Ectodermal cell (in vitro differentiated cells): Measurements from ENCODE around the gene TSNAXIP1.
"Not testable (repeated sequence)": the region's sequence is repeated elsewhere in the genome, so short reads cannot be mapped to it uniquely, and the experiment has no call there.

Experiments used
- H3K27ac ChIP-seq: 2 replicates; pipeline ENCODE4 v1.7.0; 2013; ENCODE audit warnings: mild to moderate bottlenecking, low read depth, low read length; ENCODE audit not compliant: insufficient read depth, poor library complexity, severe bottlenecking
- H3K27me3 ChIP-seq: 2 replicates; pipeline ENCODE4 v1.7.0; 2013; ENCODE audit warnings: mild to moderate bottlenecking, low read length; ENCODE audit not compliant: insufficient read depth, control insufficient read depth, poor library complexity, severe bottlenecking
- H3K36me3 ChIP-seq: one replicate; pipeline ENCODE4 v1.7.0; 2013; ENCODE audit warnings: low read length; ENCODE audit not compliant: control insufficient read depth, insufficient read depth
- H3K4me1 ChIP-seq: one replicate; pipeline ENCODE4 v1.7.0; 2013; ENCODE audit warnings: low read length; ENCODE audit not compliant: control insufficient read depth, insufficient read depth
- H3K4me3 ChIP-seq: 2 replicates; pipeline ENCODE4 v1.7.0; 2013; ENCODE audit warnings: low read depth, low read length, control low read depth; ENCODE audit not compliant: insufficient read depth
- H3K9me3 ChIP-seq: 2 replicates; pipeline ENCODE4 v1.7.0; 2013; ENCODE audit warnings: mild to moderate bottlenecking, low read length, moderate library complexity; ENCODE audit not compliant: control insufficient read depth
- WGBS, 2 experiments: methylation state at CpG; one replicate each; pipeline ENCODE4 v1.1.7; 2013; ENCODE audit warnings: missing lambda C conversion rate in 2 of 2; 5-methylcytosine and 5-hydroxymethylcytosine counted together

TSNAXIP1 gene

GRCh38 chr16:67858500-67858899 is 51.8 kb downstream of the TSNAXIP1 start:
- H3K4me3 ChIP-seq = no peak overlapping the region
- no peaks in the 10 kb centered on the region for H3K36me3 ChIP-seq
- no peaks in the 10 kb centered on the region for H3K4me1 ChIP-seq
- H3K27me3 ChIP-seq = no peaks in the 10 kb centered on the region
- H3K27ac ChIP-seq = no peak overlapping the region
- WGBS, 2 experiments = 90 to 92% methylated on average over 4 of the region's 4 CpGs
- H3K9me3 ChIP-seq = no peaks in the 10 kb centered on the region

- H3K36me3 ChIP-seq = no peaks in the 10 kb centered on the region
- H3K9me3 ChIP-seq = no peaks in the 10 kb centered on the region
- H3K27me3 ChIP-seq = no peaks in the 10 kb centered on the region
- no peak overlapping the region for H3K4me3 ChIP-seq
- no peaks in the 10 kb centered on the region for H3K4me1 ChIP-seq
- WGBS, 2 experiments = 95 to 97% methylated on average over 8 of the region's 8 CpGs
- H3K27ac ChIP-seq = no peak overlapping the region
Observed at GRCh38 chr16:67860589-67861398, 54.1 kb downstream of the TSNAXIP1 start.

- Histone ChIP-seq H3K4me3 (no peak overlapping the region), H3K4me1 (no peaks in the 10 kb centered on the region), H3K27ac (no peak overlapping the region), H3K9me3 (no peaks in the 10 kb centered on the region), H3K36me3 (peaks cover 3% of the 10 kb centered on the region), H3K27me3 (no peaks in the 10 kb centered on the region)
- 93 to 94% methylated on average over 6 of the region's 6 CpGs for WGBS, 2 experiments
Observed at GRCh38 chr16:67861877-67862276, 55.2 kb downstream of the TSNAXIP1 start.

- no peak overlapping the region for H3K27ac ChIP-seq
- WGBS, 2 experiments = 85 to 88% methylated on average over 11 of the region's 11 CpGs
- peaks cover 12% of the 10 kb centered on the region for H3K36me3 ChIP-seq
Observed at GRCh38 chr16:67862623-67863583, 56.2 kb downstream of the TSNAXIP1 start.

GRCh38 chr16:67864044-67864443 is 57.4 kb downstream of the TSNAXIP1 start:
- H3K27me3 ChIP-seq, H3K4me3 ChIP-seq, H3K4me1 ChIP-seq, H3K9me3 ChIP-seq, H3K27ac ChIP-seq: not testable (repeated sequence)
- WGBS, 2 experiments = 92 to 93% methylated on average over 6 of the region's 6 CpGs
- peaks cover 21% of the 10 kb centered on the region for H3K36me3 ChIP-seq

More at GRCh38 chr16:67862623-67863583, 56.2 kb downstream of the TSNAXIP1 start:
- Histone ChIP-seq H3K9me3 (no peaks in the 10 kb centered on the region), H3K27me3 (no peaks in the 10 kb centered on the region), H3K4me1 (no peaks in the 10 kb centered on the region), H3K4me3 (no peak overlapping the region)

- H3K27ac ChIP-seq = no peak overlapping the region
- no peaks in the 10 kb centered on the region for H3K9me3 ChIP-seq
- H3K27me3 ChIP-seq = no peaks in the 10 kb centered on the region
- no peaks in the 10 kb centered on the region for H3K4me1 ChIP-seq
- 73 to 86% methylated on average over 2 of the region's 2 CpGs for WGBS, 2 experiments
- H3K4me3 ChIP-seq = no peak overlapping the region
- H3K36me3 ChIP-seq = peaks cover 21% of the 10 kb centered on the region
Observed at GRCh38 chr16:67864594-67864993, 57.9 kb downstream of the TSNAXIP1 start.

- peaks cover 21% of the 10 kb centered on the region for H3K36me3 ChIP-seq
- no peaks in the 10 kb centered on the region for H3K27me3 ChIP-seq
- H3K9me3 ChIP-seq = no peaks in the 10 kb centered on the region
- 91 to 92% methylated on average over 2 of the region's 2 CpGs for WGBS, 2 experiments
- H3K27ac ChIP-seq = no peak overlapping the region
- no peaks in the 10 kb centered on the region for H3K4me1 ChIP-seq
- no peak overlapping the region for H3K4me3 ChIP-seq
Observed at GRCh38 chr16:67865318-67865717, 58.6 kb downstream of the TSNAXIP1 start.

- Histone ChIP-seq H3K27ac (no peak overlapping the region), H3K36me3 (peaks cover 21% of the 10 kb centered on the region), H3K27me3 (no peaks in the 10 kb centered on the region), H3K4me1 (no peaks in the 10 kb centered on the region), H3K9me3 (no peaks in the 10 kb centered on the region), H3K4me3 (no peak overlapping the region)
- WGBS, 2 experiments = 97 to 98% methylated on average over 6 of the region's 6 CpGs
Observed at GRCh38 chr16:67868290-67868689, 61.6 kb downstream of the TSNAXIP1 start.

- no peaks in the 10 kb centered on the region for H3K9me3 ChIP-seq
- H3K36me3 ChIP-seq = peaks cover 21% of the 10 kb centered on the region
- WGBS, 2 experiments = 92% methylated on average over 7 of the region's 7 CpGs
Observed at GRCh38 chr16:67869653-67870052, 63.0 kb downstream of the TSNAXIP1 start.

GRCh38 chr16:67871256-67871655 is 64.6 kb downstream of the TSNAXIP1 start:
- WGBS, 2 experiments = 90 to 91% methylated on average over 3 of the region's 3 CpGs
- H3K27me3 ChIP-seq = no peaks in the 10 kb centered on the region
- peaks cover 4% of the 10 kb centered on the region for H3K4me1 ChIP-seq
- peaks cover 21% of the 10 kb centered on the region for H3K36me3 ChIP-seq
- H3K4me3 ChIP-seq = no peak overlapping the region
- H3K9me3 ChIP-seq = no peaks in the 10 kb centered on the region
- H3K27ac ChIP-seq = no peak overlapping the region

More at GRCh38 chr16:67869653-67870052, 63.0 kb downstream of the TSNAXIP1 start:
- H3K27me3 ChIP-seq = no peaks in the 10 kb centered on the region
- no peak overlapping the region for H3K27ac ChIP-seq
- no peak overlapping the region for H3K4me3 ChIP-seq
- peaks cover 4% of the 10 kb centered on the region for H3K4me1 ChIP-seq
